Brain microvascular endothelial cell (primary cell): ENCODE results near the gene DPP8.

Experiments
- DNase-seq: peaks from one replicate; pipeline ENCODE4 v3.0.0-alpha.2; 2020
- H3K27ac ChIP-seq: fragments of 250-450 bp; sonication (Bioruptor Pico); 2 replicates; pipeline ENCODE4 v1.5.1; 2020; ENCODE audit warnings: mild to moderate bottlenecking, moderate library complexity
- H3K27me3 ChIP-seq: fragments of 250-450 bp; sonication (Bioruptor Pico); replicated peaks from 2 replicates; pipeline ENCODE4 v1.5.1; 2020; ENCODE audit warnings: mild to moderate bottlenecking
- H3K36me3 ChIP-seq: fragments of 250-450 bp; sonication (Bioruptor Pico); replicated peaks from 2 replicates; pipeline ENCODE4 v1.5.1; 2020; ENCODE audit warnings: mild to moderate bottlenecking
- H3K4me3 ChIP-seq: 2 replicates; pipeline ENCODE4 v1.5.1; 2011; ENCODE audit warnings: low read depth, mild to moderate bottlenecking, control low read depth, low read length, moderate library complexity
- CTCF ChIP-seq: IDR thresholded peaks from 2 replicates; pipeline ENCODE4 v1.5.1; 2011; ENCODE audit warnings: low read depth, mild to moderate bottlenecking, moderate library complexity, low read length, control low read depth, inconsistent platforms; ENCODE audit errors: missing control alignments
- in situ Hi-C: cut with HindIII; loops from 2 replicates; pipeline ENCODE4 v1.10.0; 2017; ENCODE audit warnings: low sequenced_read_pairs, low pct_ligation_motif_present

The DPP8 gene

GRCh38 chr15:65516997-65517865 lies at the start of gene DPP8:
TSS of gene DPP8 (minus strand) at chr15:65517689. CDS start at chr15:65512553, 5,136 bp downstream.
- Histone ChIP-seq H3K36me3 (peaks cover under 1% of the 10 kb centered on the region), H3K4me3 (peak within 1 kb of the TSS; percentile 98), H3K27me3 (no peaks in the 10 kb centered on the region), H3K27ac (peak within 1 kb of the TSS; percentile 78)
- peak; percentile 98 for TF ChIP-seq CTCF
- in situ Hi-C loops: no loop called here
- peak; percentile 89 for DNase-seq

DNA sequence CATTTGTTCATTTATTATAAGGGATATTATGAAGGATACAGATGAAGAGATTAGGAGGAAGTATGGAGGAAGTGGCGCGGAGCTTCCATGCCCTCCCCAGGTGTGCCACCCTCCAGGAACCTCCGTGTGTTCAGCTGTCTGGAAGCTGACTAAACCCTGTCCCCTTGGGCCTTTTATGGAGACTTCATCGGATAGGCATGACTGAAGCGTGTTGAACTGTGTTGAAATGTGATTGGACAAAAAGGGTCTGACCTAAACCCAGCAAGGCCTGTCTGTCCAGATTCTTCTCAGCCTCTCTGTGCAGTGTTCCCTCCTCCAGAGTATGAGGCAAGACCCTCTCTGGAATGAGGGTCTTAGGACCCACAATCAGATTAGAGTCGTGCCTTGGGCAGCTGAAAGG lies 44.4 kb upstream of the DPP8 start:
- DNase-seq: no peak
- Histone ChIP-seq H3K27me3 (no peaks in the 10 kb centered on the region), H3K36me3 (peaks cover 31% of the 10 kb centered on the region), H3K27ac (no peak overlapping the region), H3K4me3 (no peak overlapping the region)
- TF ChIP-seq CTCF: no peak
- in situ Hi-C loops: no loop called here

DNA sequence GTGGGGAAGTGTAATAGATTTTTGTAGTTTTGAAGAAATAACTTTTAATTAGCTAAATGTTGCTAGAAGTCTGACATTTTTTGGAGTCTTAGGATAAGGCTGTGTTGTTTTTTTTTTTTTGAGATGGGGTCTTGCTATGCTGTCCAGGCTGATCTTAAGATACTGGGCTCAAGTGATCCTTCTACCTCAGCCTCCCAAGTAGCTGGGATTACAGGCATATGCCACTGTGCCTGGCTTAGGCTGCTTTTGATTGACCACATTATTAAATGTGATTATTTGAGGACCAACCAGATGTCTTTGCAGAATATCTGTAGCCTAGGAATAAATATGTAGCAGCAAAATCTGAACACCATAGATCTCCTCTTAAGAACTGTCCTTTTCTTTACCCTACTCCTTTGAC lies 42.5 kb upstream of the DPP8 start:
- H3K36me3 ChIP-seq: peaks cover 27% of the 10 kb centered on the region
- H3K4me3 ChIP-seq: no peak overlapping the region
- DNase-seq: no peak
- no peak for TF ChIP-seq CTCF
- H3K27me3 ChIP-seq: no peaks in the 10 kb centered on the region
- no peak overlapping the region for H3K27ac ChIP-seq
- in situ Hi-C loops: no loop called here

- in situ Hi-C loops: no loop called here
- TF ChIP-seq CTCF: no peak
- H3K36me3 ChIP-seq: peaks cover 21% of the 10 kb centered on the region
Observed at GRCh38 chr15:65558997-65559760, 41.7 kb upstream of the DPP8 start.

DNA sequence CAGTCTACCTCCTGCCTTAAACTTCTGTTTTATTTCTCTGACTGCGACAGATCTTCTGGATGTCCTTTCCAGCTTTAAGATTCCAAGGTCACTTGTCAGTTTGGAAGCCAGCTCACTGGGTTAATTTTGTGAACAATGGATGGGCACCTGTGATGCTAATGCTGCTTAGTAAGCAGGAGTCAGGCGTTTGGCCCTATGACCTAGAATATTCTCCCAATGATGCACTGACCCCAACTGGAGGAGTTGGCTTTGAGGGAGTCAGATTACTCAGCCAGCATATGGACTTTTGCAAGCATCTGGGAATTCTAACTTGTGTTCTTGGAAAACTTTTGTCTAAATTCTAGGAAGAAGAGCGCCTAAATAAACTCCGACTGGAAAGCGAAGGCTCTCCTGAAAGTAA lies 40.8 kb upstream of the DPP8 start:
- Histone ChIP-seq H3K4me3 (no peak overlapping the region), H3K27me3 (no peaks in the 10 kb centered on the region), H3K36me3 (peaks cover 14% of the 10 kb centered on the region), H3K27ac (no peak overlapping the region)
- no peak for DNase-seq
- no peak for TF ChIP-seq CTCF
- in situ Hi-C loops: no loop called here

More at GRCh38 chr15:65558997-65559760, 41.7 kb upstream of the DPP8 start:
- Histone ChIP-seq H3K27ac (no peak overlapping the region), H3K27me3 (no peaks in the 10 kb centered on the region), H3K4me3 (no peak overlapping the region)
- DNase-seq: no peak
